ENCODE measurements around the gene POM121C. TPM values are rescaled to one million over a fixed set of nuclear protein-coding genes. Genes with fewer than 3 reads are reported as not detected.
A peak's percentile ranks its signal among the peaks of the same experiment; 100 is the strongest.
"Not testable (repeated sequence)": the region's sequence is repeated elsewhere in the genome, so short reads cannot be mapped to it uniquely, and the experiment has no call there.

Gene POM121C
- 8.8 and 10.0 TPM in 2 replicates for total RNA-seq (2014; rRNA removed; shearing (Covaris generic))
- polyA plus RNA-seq (2014; cell fraction: nucleus; rRNA removed): 7.8 and 8.3 TPM in 2 replicates

DNA sequence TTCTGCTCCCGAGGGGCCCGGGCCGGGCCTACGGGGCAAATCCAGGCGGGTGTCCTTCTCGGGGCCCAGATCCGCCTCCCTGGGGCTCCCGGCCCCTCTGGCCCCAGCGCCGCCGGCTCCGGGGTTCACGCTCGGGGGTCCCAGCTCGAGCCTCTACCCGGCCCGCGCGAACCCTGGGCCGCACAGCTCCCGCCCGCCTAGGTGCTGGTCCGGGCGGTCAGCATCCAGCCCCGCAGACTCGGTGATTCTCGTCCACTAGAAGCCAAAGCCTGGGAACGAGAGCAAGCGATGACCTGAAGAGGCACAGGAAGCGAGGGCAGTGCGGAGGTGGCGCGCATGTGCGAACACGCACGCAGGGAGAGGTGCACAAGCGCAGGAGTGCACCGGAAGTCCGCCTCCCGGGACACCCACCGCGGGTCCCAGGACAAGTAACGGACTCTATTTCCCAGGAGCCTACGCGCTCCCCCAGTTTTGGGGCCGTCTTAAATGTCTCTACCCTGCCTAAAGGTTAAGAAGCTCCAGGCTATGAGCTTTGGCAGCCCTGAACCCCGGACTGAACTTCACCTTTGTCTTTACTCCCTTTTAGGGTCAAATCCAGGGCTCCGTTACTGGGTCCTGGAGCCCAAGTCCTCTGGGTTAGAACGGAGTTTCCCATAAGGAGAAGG, at the start of gene POM121C:
TSS of gene POM121C (minus strand) at position 321 of the 665 bp plus-strand sequence. CDS start 44,803 bp downstream, outside the sequence.
- DNase-seq (ENCODE audit: extremely low read depth, low read depth): peak; percentile 82

GRCh38 chr7:75534727-75535307, 48.7 kb upstream of the POM121C start:
- no peak for DNase-seq (ENCODE audit: extremely low read depth, low read depth)

DNA sequence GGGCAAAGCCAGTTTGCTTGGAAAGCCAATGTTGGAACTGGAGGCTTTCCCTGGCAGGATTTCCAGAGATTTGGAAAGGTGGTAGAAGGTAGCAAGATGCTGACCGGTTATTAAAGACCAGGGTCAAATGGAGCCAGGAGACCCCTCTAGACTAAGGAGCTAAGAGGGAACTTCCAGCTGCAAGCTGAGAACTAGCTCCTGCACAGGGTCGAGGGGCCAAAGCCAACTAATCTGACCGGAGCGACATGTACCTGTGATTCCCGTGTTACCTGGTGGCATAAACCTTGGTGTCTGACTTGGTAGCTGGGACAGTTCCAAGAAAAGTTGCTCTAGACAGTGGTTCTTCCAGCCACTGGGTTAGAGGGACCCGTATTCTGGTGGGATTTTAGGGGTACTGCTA, 47.8 kb upstream of the POM121C start:
- no peak for DNase-seq (ENCODE audit: extremely low read depth, low read depth)

DNA sequence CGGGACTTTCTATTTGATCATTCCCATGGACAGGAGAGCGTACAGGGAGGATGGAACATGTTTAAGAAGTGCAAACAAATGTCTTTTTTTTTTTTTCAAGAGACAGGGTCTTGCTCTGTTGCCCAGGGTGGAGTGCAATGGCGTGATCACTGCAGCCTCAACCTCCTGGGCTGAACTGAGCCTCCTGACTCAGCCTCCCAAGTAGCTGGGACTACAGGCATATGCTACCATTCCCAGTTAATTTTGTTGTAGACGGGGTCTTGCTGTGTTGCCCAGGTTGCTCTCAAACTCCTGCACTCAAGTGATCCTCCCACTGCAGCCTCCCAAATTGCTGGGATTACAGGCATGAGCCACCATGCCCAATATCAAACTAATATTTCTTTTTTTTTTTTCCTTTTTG, 46.5 kb upstream of the POM121C start:
- DNase-seq (ENCODE audit: extremely low read depth, low read depth): no peak

DNA sequence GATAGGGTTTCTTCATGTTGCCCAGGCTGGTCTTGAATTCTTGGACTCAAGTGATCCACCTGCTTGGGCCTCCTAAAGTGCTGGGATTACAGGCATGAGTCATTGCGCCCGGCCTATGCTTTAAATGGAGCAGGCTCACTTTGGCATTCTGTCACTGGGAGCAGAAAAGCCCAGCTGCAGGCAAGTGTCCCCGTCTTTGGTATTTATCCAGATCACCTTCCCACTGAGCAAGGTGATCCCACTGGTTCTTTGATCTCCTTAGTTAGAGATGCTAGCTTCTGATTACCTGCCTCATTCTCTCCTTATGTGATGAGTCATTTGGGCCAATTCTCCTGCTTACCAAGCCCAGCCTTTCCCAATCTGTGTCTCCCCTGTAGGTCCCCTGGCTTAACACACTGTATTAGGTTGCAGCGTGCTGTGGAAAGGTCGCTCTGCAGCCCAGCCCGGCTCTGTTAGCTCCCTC, 45.3 kb upstream of the POM121C start:
- no peak for DNase-seq (ENCODE audit: extremely low read depth, low read depth)

- not testable (repeated sequence) for DNase-seq (ENCODE audit: extremely low read depth, low read depth)
Measured at GRCh38 chr7:75527224-75527722, 41.2 kb upstream of the POM121C start.

DNA sequence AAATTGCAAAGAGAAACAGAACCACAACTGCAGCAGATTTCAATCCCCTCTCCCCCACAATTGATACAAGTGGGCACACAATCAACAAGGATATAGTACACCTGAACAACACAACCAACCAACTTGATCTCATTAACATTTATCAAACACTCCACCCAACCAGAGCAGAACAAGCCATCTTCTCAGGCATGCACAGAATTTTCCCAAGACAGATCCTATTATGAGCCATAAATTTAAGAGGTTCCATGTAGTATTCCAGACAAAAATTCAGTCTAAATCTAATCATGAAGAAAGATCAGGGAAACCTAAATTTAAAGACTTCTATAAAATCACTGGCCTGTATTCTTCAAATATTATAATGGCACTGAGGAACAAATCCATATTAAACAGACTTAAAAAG, 35.6 kb upstream of the POM121C start:
- DNase-seq (ENCODE audit: extremely low read depth, low read depth): not testable (repeated sequence)

GRCh38 chr7:75518842-75519241, 32.7 kb upstream of the POM121C start:
- not testable (repeated sequence) for DNase-seq (ENCODE audit: extremely low read depth, low read depth)

DNA sequence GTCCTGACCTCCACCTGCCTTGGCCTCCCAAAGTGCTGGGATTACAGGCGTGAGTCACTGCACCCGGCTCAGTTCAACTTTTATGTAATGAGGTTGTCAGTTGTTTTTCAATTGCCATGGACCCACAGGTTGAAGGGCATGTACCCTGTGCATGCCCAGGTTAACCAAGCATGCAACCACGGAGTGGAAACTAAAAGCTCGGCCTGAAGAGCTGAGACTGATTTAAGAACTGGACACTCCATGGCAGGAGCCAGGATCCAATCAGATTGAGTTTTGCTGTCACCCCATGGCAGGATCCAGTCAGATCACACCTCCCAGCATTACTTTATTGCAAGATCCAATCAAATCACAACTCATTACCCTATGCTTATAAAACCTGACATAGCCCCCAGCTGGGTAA, 22.9 kb upstream of the POM121C start:
- DNase-seq (ENCODE audit: extremely low read depth, low read depth): not testable (repeated sequence)

DNA sequence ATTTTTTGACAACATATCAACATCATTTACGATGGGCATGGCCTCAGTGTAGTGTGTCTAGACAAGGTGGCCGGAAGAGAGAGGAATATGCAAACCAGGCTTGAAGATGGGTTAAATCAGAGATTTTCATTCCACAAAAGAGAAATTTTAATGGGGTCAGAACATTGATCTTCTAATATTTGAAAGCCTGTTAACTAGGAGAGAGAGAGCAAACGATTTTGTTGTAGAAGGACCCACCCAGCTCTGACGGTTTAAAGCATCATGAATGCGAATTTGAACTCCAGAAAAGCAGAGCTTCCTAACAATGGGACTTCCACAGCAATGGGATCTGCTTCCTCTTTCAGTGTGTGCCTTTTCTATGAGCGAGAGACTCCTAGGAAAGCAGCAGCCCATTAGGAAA, 5.9 kb upstream of the POM121C start, which contains the start of gene SPDYE5:
TSS of gene SPDYE5 (plus strand) at position 301 of the 400 bp plus-strand sequence. CDS start 1,728 bp downstream, outside the sequence.
- DNase-seq (ENCODE audit: extremely low read depth, low read depth): not testable (repeated sequence)

DNA sequence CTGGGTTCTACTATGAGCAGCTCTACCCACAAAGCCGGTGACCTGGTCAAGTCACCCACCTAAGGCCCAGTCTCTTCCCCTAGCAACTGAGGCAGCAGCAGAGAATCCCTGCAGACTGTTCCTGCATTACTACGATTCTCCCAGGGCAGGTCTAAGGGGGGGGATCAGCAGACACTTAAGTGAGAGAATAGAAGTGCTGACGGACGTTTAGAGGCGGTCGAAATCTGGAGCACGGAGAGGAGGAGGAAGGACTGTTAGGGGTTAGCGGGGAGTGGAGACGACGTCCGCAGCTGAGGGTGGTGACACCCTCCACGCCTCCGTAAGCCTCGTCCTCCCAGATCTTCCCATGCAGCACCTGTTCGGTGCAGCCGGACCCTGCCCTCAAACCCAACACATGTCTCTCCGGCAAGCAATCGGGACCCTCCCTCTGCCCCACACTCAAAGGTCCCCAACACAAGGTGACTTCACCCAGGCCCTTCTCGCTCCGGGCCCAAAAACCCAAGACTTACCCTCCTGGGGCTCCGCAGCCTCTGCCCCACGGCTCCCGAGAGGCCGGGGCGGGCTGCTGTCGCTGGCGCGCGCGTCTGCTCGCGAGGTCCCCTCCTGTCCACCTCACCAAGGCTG, 632 bp downstream of the POM121C start:
- DNase-seq (ENCODE audit: extremely low read depth, low read depth): not testable (repeated sequence)

DNA sequence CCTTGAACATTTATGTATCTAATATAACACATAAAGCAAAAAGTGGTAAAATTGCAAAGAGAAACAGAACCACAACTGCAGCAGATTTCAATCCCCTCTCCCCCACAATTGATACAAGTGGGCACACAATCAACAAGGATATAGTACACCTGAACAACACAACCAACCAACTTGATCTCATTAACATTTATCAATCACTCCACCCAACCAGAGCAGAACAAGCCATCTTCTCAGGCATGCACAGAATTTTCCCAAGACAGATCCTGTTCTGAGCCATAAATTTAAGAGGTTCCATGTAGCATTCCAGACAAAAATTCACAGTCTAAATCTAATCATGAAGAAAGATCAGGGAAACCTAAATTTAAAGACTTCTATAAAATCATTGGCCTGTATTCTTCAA, 5.8 kb downstream of the POM121C start:
- not testable (repeated sequence) for DNase-seq (ENCODE audit: extremely low read depth, low read depth)

DNA sequence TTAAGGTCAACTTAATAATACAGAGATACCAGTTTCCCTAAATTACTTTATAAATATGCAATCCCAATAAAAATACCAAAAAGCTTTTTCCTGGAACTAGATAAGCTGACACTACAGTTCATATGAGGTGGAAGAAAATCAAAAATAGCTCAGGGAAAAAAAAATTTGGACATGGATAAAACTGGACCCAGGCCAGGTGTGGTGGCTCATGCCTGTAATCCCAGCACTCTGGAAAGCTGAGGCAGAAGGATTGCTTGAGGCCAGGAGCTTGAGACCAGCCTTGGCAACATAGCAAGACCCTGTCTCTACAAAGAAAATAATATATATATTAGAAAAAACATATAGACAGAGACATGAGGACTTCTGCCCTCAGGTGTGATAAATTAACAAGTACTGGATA, 8.6 kb downstream of the POM121C start:
- DNase-seq (ENCODE audit: extremely low read depth, low read depth): not testable (repeated sequence)

GRCh38 chr7:75470166-75470565, 15.9 kb downstream of the POM121C start:
- DNase-seq (ENCODE audit: extremely low read depth, low read depth): not testable (repeated sequence)

DNA sequence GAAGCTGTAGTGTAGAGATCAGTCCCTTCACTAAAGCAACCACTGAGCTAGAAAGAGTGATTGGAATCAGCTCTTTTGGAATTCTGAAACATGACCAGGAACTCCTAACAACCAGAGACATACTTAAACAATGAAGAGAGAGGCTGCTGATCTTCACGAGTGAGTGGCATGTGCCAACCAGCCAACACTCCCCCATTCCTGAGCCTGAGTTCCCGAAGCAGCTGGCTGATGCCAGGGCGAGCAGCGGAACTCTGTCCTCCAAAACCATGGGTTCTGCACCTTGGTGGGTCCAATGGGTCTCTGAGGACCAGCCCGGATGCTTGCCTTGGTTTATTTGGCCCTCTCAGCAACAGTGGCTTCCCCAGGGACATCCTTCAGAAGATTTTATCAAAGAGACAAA, 25.6 kb downstream of the POM121C start:
- DNase-seq (ENCODE audit: extremely low read depth, low read depth): not testable (repeated sequence)

DNA sequence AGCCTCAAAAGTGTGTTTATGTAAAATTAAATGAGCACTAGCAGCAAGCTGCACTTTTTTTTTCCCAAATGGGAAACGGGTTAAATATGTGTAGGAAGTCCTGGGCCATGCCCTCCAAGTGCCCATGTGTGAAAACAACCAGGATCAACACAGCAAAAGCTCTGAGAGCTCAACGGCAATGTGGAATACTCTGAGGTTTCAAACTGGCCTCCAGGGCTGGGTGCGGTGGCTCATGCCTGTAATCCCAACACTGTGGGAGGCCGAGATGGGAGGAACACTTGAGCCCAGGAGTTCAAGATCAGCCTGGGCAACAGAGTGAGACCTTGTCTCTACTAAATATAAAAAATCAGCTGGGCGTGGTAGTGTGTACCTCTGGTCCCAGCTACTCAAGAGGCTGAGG, 28.1 kb downstream of the POM121C start:
- not testable (repeated sequence) for DNase-seq (ENCODE audit: extremely low read depth, low read depth)

DNA sequence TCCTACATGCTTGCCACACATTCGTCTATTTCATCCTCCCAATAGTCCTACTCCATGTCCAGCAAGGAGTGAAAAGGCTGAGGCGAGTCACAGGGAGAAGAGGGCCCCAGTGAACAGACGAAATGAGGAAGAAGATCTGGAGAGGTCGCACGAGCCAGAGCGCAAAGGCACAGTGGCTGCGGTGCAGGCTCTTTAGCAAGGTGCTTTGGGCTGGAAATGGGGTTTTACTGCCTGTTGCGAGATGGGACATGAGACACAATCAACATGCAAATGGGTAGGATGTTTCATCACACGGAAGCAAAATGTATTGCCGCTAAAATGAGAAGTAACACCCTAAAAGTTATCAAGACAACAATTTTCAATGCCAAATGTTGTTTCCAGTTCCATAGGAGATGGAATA, 29.7 kb downstream of the POM121C start:
- not testable (repeated sequence) for DNase-seq (ENCODE audit: extremely low read depth, low read depth)

GRCh38 chr7:75452494-75452955, 33.6 kb downstream of the POM121C start:
- DNase-seq (ENCODE audit: extremely low read depth, low read depth): not testable (repeated sequence)

- not testable (repeated sequence) for DNase-seq (ENCODE audit: extremely low read depth, low read depth)
Measured at GRCh38 chr7:75449946-75450345, 36.2 kb downstream of the POM121C start.

- DNase-seq (ENCODE audit: extremely low read depth, low read depth): peak; percentile 3
Measured at GRCh38 chr7:75442465-75443111, 43.5 kb downstream of the POM121C start.

- DNase-seq (ENCODE audit: extremely low read depth, low read depth): not testable (repeated sequence)
Measured at GRCh38 chr7:75442101-75442464, 44.0 kb downstream of the POM121C start.

Measured in NCI-H460 (cell line).